ENCODE data around the gene HAPLN3.

DNA sequence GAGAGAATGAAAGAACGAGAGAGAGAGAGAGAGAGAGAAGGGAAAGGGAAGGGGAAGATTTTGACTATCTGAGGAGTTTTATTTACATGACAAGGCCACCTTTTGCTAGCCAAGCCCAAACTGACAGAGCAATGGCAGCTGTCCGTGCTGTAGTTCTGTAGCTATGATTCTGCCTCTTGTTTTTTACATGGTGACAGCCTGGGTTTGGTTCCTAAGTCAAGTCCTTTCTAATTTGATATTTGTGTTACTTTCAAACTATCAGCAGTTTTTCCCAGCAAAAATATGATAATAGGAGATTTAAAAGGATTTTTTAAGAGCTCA lies 44.1 kb upstream of the HAPLN3 start:
- TF ChIP-seq CTCF (IDR thresholded peaks at IDR 0.05) (no peak), REST (IDR thresholded peaks at IDR 0.05; ENCODE audit: insufficient read depth in 1 of 2, low read depth in 2 of 2, low read length in 1 of 2) (no peak), TCF7L2 (IDR thresholded peaks at IDR 0.05; ENCODE audit: low read depth, low read length) (no peak)
